OCI-LY1 (cell line): ENCODE data around the gene LSM10.

ENCODE experiments used
- H2AFZ ChIP-seq: fragments of 200-600 bp; sonication (generic), shearing (Covaris generic); 2 replicates; pipeline ENCODE4 v1.6.0; 2014; ENCODE audit warnings: antibody characterized with exemption, mild to moderate bottlenecking, low read length
- H3F3A ChIP-seq: fragments of 200-600 bp; sonication (generic), shearing (Covaris generic); 2 replicates; pipeline ENCODE4 v1.6.0; 2014; ENCODE audit warnings: mild to moderate bottlenecking, antibody characterized with exemption, low read length, moderate library complexity; ENCODE audit not compliant: insufficient read depth
- H3K27ac ChIP-seq: fragments of 200-600 bp; sonication (generic); 2 replicates; pipeline ENCODE4 v1.5.1; 2014; ENCODE audit warnings: low read length, mixed run types, mild to moderate bottlenecking, low read depth; ENCODE audit not compliant: poor library complexity, severe bottlenecking
- H3K27me3 ChIP-seq: fragments of 200-600 bp; sonication (generic); 2 replicates; pipeline ENCODE4 v1.6.0; 2014; ENCODE audit warnings: antibody characterized with exemption, mild to moderate bottlenecking, low read length, moderate library complexity; ENCODE audit not compliant: insufficient read depth
- H3K36me3 ChIP-seq: fragments of 200-600 bp; sonication (generic); 2 replicates; pipeline ENCODE4 v1.6.1; 2014; ENCODE audit warnings: mild to moderate bottlenecking, antibody characterized with exemption, low read length, moderate library complexity, mixed read lengths; ENCODE audit not compliant: insufficient read depth
- H3K4me1 ChIP-seq: fragments of 200-600 bp; sonication (generic); 2 replicates; pipeline ENCODE4 v1.5.1; 2014; ENCODE audit warnings: mild to moderate bottlenecking, low read length, moderate library complexity; ENCODE audit not compliant: insufficient read depth, severe bottlenecking
- H3K4me2 ChIP-seq: fragments of 200-600 bp; sonication (generic), shearing (Covaris generic); 2 replicates; pipeline ENCODE4 v1.6.1; 2014; ENCODE audit warnings: low read length
- H3K4me3 ChIP-seq: fragments of 200-600 bp; sonication (generic); 2 replicates; pipeline ENCODE4 v1.5.1; 2014; ENCODE audit warnings: low read length, low read depth, mild to moderate bottlenecking, mixed read lengths; ENCODE audit not compliant: poor library complexity, severe bottlenecking
- H3K79me2 ChIP-seq: fragments of 200-600 bp; shearing (Covaris generic); 2 replicates; pipeline ENCODE4 v1.6.1; 2016; ENCODE audit warnings: mixed run types, low read length, mixed read lengths; ENCODE audit not compliant: insufficient read depth
- H3K9ac ChIP-seq: fragments of 200-600 bp; sonication (generic), shearing (Covaris generic); 2 replicates; pipeline ENCODE4 v1.6.1; 2014; ENCODE audit warnings: mild to moderate bottlenecking, low read length, mixed read lengths
- H3K9me2 ChIP-seq: fragments of 200-600 bp; sonication (generic), shearing (Covaris generic); 2 replicates; pipeline ENCODE4 v1.6.1; 2014; ENCODE audit warnings: low read depth, mild to moderate bottlenecking, low read length, mixed read lengths
- H3K9me3 ChIP-seq: fragments of 200-600 bp; shearing (Covaris generic); 2 replicates; pipeline ENCODE4 v1.6.1; 2014; ENCODE audit warnings: low read length, mixed read lengths
- H4K20me1 ChIP-seq: fragments of 200-600 bp; sonication (generic), shearing (Covaris generic); 2 replicates; pipeline ENCODE4 v1.6.0; 2016; ENCODE audit warnings: mild to moderate bottlenecking, low read length; ENCODE audit not compliant: insufficient read depth
- CTCF ChIP-seq: fragments of 200-600 bp; sonication (generic), shearing (Covaris generic); IDR thresholded peaks from 2 replicates; pipeline ENCODE4 v1.5.1; 2017; ENCODE audit warnings: mild to moderate bottlenecking, antibody characterized with exemption, low read length, moderate library complexity, mixed read lengths
- EZH2 ChIP-seq: fragments of 200-600 bp; sonication (generic), shearing (Covaris generic); IDR thresholded peaks from 2 replicates; pipeline ENCODE4 v1.8.0; 2017; ENCODE audit warnings: borderline replicate concordance, mixed run types, mild to moderate bottlenecking, antibody characterized with exemption, low read length, moderate library complexity, mixed read lengths

Gene LSM10

GRCh38 chr1:36391271-36391670 lies 6.4 kb downstream of the LSM10 start:
- Histone ChIP-seq H3K36me3 (peaks cover 46% of the 10 kb centered on the region), H3K4me1 (peaks cover 89% of the 10 kb centered on the region), H3K27ac (peak overlapping the region; percentile 97), H3K9me2 (no peaks in the 10 kb centered on the region), H3K9me3 (no peaks in the 10 kb centered on the region), H3K27me3 (no peaks in the 10 kb centered on the region), H2AFZ (no peak overlapping the region), H3K4me2 (peak overlapping the region; percentile 56), H3K4me3 (peak overlapping the region; percentile 11), H3F3A (no peaks in the 10 kb centered on the region), H3K79me2 (no peaks in the 10 kb centered on the region), H4K20me1 (no peaks in the 10 kb centered on the region), H3K9ac (peak overlapping the region; percentile 47)
- no peak for TF ChIP-seq EZH2

- Histone ChIP-seq H3K9me3 (no peaks in the 10 kb centered on the region), H3K79me2 (no peaks in the 10 kb centered on the region), H3K36me3 (peaks cover 46% of the 10 kb centered on the region), H4K20me1 (no peaks in the 10 kb centered on the region), H3K4me2 (peak overlapping the region; percentile 56; the same call in 1 of the 2 replicates), H3K4me3 (no peak overlapping the region), H3K9me2 (no peaks in the 10 kb centered on the region), H2AFZ (no peak overlapping the region), H3F3A (no peaks in the 10 kb centered on the region), H3K4me1 (peaks cover 83% of the 10 kb centered on the region), H3K9ac (peak overlapping the region; percentile 47; the same call in 1 of the 2 replicates), H3K27ac (peak overlapping the region; percentile 97), H3K27me3 (no peaks in the 10 kb centered on the region)
- no peak for TF ChIP-seq EZH2
- no peak for TF ChIP-seq CTCF
Observed at GRCh38 chr1:36390411-36390810, 7.3 kb downstream of the LSM10 start.

GRCh38 chr1:36389999-36390398 lies 7.7 kb downstream of the LSM10 start:
- Histone ChIP-seq H3K4me3 (no peak overlapping the region), H3K27ac (peak overlapping the region; percentile 97), H3K4me2 (peak overlapping the region; percentile 33; the same call in 1 of the 2 replicates), H3K9me3 (no peaks in the 10 kb centered on the region), H2AFZ (no peak overlapping the region), H3F3A (no peaks in the 10 kb centered on the region), H3K36me3 (peaks cover 46% of the 10 kb centered on the region), H3K27me3 (no peaks in the 10 kb centered on the region), H3K9me2 (no peaks in the 10 kb centered on the region), H3K4me1 (peaks cover 81% of the 10 kb centered on the region), H3K79me2 (peaks cover 2% of the 10 kb centered on the region; the same call in 1 of the 2 replicates), H4K20me1 (no peaks in the 10 kb centered on the region), H3K9ac (peak overlapping the region; percentile 20)
- TF ChIP-seq CTCF = no peak
- TF ChIP-seq EZH2 = no peak

- TF ChIP-seq EZH2 (no peak), CTCF (no peak)
- Histone ChIP-seq H3K27me3 (no peaks in the 10 kb centered on the region), H3K4me2 (0 out of 2 replicates have a peak overlapping the region, but pooled peaks have one; percentile 33), H2AFZ (no peak overlapping the region), H3K27ac (peak overlapping the region; percentile 97), H3K79me2 (peaks cover 10% of the 10 kb centered on the region), H3F3A (no peaks in the 10 kb centered on the region), H3K4me1 (peaks cover 86% of the 10 kb centered on the region), H4K20me1 (no peaks in the 10 kb centered on the region), H3K9me3 (no peaks in the 10 kb centered on the region), H3K9ac (peak overlapping the region; percentile 20), H3K9me2 (no peaks in the 10 kb centered on the region), H3K36me3 (peaks cover 46% of the 10 kb centered on the region), H3K4me3 (no peak overlapping the region)
Observed at GRCh38 chr1:36389261-36389660, 8.4 kb downstream of the LSM10 start.
